ENCODE results near the gene SSPN.

- TF ChIP-seq, protein P1, sequence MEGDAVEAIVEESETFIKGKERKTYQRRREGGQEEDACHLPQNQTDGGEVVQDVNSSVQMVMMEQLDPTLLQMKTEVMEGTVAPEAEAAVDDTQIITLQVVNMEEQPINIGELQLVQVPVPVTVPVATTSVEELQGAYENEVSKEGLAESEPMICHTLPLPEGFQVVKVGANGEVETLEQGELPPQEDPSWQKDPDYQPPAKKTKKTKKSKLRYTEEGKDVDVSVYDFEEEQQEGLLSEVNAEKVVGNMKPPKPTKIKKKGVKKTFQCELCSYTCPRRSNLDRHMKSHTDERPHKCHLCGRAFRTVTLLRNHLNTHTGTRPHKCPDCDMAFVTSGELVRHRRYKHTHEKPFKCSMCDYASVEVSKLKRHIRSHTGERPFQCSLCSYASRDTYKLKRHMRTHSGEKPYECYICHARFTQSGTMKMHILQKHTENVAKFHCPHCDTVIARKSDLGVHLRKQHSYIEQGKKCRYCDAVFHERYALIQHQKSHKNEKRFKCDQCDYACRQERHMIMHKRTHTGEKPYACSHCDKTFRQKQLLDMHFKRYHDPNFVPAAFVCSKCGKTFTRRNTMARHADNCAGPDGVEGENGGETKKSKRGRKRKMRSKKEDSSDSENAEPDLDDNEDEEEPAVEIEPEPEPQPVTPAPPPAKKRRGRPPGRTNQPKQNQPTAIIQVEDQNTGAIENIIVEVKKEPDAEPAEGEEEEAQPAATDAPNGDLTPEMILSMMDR (IDR thresholded peaks at IDR 0.05), result no peak
- no peak for TF ChIP-seq POLR2A (IDR thresholded peaks at IDR 0.05)
These were observed 82.9 kb downstream of the SSPN start for GRCh38 chr12:26278266-26278665.

Data from esophagus squamous epithelium (tissue), 4 donors.